Body of pancreas (tissue), 4 donors: ENCODE results near the gene RSPH10B.

ENCODE experiments used
- POLR2A ChIP-seq, 3 donors: fragments of 450-650 bp; IDR thresholded peaks; one replicate each; pipeline ENCODE4 v1.6.1; 2016; ENCODE audit warnings: antibody characterized with exemption in 3 of 3, mild to moderate bottlenecking in 2 of 3
- TF ChIP-seq, protein P1 (sequence below), 7 experiments: fragments of 450-650 bp in 4 of 7; fragments of 200-600 bp in 3 of 7; sonication (generic) in 3 of 7; IDR thresholded peaks; one replicate each; pipeline ENCODE4 v1.5.1; 2016 to 2019; ENCODE audit warnings: antibody characterized with exemption in 7 of 7

DNA sequence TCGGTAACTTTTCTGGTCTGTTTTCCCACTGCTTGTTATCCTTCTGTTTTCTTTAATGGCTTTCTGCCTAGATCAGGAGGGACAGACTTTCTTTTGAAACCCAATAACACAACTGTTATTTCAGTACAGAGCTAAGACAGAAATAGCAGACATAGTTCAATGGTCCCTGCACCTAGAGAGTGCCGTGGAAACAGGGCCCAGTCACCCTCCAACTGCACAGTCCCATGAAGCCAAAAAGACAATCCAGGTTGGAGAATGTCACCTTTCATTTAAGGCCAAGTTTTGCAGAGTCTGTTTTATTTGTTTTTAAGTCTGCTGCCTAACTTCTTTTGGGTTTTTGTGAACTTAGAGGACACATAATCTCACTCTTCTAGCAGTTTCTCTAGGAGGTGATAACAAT lies 41.1 kb upstream of the RSPH10B start:
- TF ChIP-seq, protein P1, sequence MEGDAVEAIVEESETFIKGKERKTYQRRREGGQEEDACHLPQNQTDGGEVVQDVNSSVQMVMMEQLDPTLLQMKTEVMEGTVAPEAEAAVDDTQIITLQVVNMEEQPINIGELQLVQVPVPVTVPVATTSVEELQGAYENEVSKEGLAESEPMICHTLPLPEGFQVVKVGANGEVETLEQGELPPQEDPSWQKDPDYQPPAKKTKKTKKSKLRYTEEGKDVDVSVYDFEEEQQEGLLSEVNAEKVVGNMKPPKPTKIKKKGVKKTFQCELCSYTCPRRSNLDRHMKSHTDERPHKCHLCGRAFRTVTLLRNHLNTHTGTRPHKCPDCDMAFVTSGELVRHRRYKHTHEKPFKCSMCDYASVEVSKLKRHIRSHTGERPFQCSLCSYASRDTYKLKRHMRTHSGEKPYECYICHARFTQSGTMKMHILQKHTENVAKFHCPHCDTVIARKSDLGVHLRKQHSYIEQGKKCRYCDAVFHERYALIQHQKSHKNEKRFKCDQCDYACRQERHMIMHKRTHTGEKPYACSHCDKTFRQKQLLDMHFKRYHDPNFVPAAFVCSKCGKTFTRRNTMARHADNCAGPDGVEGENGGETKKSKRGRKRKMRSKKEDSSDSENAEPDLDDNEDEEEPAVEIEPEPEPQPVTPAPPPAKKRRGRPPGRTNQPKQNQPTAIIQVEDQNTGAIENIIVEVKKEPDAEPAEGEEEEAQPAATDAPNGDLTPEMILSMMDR (IDR thresholded peaks at IDR 0.05), result no peak
- no peak for TF ChIP-seq POLR2A (IDR thresholded peaks at IDR 0.05)
